NCI-H1105 treated with DMSO at 0.1 percent for 48 hours (cell line): ENCODE data around the gene EHD3.

Source experiments
- DNase-seq: peaks from one replicate; lab custom pipeline; 2025; lab: John Stamatoyannopoulos, UW

The EHD3 gene

DNA sequence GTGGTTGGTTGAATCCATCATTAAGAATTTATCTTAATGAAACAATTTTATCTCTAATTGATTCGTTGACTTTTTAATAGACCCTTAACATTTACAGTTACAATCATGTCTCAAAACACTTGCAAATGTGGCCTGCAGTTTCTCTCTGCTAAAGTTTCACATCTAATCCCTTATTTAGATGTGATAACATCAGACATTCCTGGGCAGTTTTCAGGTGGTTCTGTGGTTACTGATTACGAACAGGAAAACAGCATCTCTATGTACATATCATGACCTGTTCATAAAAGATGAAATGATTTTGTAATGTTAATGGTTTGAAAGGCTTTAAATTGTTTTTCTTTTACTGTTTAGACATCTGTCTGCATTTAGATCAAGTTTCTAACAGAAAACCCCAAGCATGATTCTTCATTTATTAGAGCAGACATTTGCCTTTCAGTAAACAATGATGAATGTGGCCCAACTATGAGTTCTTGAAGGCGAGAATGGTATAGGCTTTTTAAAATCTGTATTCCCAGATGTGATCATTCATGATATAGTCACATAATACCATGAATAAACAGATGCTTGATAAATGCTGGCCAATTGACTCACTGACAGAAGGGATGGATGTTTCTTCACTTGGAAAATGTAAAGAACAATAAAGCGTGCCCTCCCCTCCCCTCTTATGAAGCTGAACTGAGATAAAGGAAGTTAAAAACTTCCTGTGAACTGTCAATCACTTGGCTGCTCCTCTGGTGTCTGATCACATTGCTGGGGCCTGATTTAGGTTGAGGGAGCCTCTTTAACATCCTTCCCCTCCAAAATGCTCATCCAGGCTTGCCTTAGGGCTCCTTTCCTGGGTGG lies 20.1 kb upstream of the EHD3 start:
- DNase-seq = no peak

- no peak for DNase-seq
Measured at GRCh38 chr2:31214444-31214915, 19.5 kb upstream of the EHD3 start.

GRCh38 chr2:31216734-31217133 lies 17.2 kb upstream of the EHD3 start:
- no peak for DNase-seq

- no peak for DNase-seq
Measured at GRCh38 chr2:31217465-31218200, 16.3 kb upstream of the EHD3 start, which contains the start of gene CAPN14. Gene CAPN14, minus strand, starts transcription at chr2:31217515. Its CDS starts 12,068 bp downstream, at chr2:31205447.

GRCh38 chr2:31219131-31219969 lies 14.6 kb upstream of the EHD3 start:
- no peak for DNase-seq

DNA sequence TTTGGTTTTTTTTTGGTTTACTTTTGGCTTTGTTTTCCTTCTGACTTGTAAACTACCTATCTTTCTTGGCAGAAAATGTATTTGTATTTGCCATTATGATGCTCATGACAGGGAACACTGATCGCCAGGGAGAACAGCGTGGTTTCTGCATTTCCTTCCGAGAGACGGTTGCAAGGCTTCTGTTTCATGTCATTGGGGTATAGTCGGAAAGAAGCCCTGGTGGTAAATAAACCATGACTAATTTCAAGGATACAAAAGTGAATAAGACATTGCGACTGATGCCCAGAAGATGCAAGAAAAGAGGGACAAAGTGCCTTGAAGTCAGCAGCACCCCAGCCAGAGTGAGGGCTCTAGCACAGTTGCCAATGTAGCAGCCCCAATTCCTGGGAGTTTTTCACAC lies 12.4 kb upstream of the EHD3 start:
- DNase-seq = no peak

GRCh38 chr2:31222071-31222470 lies 11.9 kb upstream of the EHD3 start:
- no peak for DNase-seq

- no peak for DNase-seq
Measured at GRCh38 chr2:31223026-31223425, 10.9 kb upstream of the EHD3 start.

- no peak for DNase-seq
Measured at GRCh38 chr2:31223749-31224148, 10.2 kb upstream of the EHD3 start.

DNA sequence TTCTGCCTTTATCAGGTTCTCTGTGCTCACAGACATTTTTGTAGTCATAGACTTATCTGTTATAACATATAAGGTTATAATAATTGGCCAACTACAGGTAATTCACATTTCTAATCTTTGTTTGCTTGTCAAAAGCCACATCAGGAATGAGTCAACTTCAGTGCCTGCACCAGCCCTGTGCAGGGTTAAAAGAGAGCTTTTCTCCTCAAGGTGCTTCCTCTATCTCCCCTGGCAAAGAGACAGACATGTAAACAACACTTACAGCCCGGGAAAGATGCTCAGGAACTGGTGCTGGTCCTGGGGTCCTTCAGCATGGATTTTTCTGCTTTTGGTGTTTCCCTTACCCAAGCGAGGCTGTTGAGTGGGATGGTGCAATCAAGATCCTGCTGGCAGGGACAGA lies 7.7 kb upstream of the EHD3 start:
- DNase-seq = no peak

GRCh38 chr2:31227110-31227509 lies 6.8 kb upstream of the EHD3 start:
- no peak for DNase-seq

GRCh38 chr2:31227711-31228125 lies 6.2 kb upstream of the EHD3 start:
- peak; percentile 49 for DNase-seq

- DNase-seq = no peak
Measured at GRCh38 chr2:31228717-31229116, 5.2 kb upstream of the EHD3 start.

GRCh38 chr2:31230751-31231150 lies 3.2 kb upstream of the EHD3 start:
- DNase-seq = no peak

- no peak for DNase-seq
Measured at GRCh38 chr2:31231571-31232302, 2.2 kb upstream of the EHD3 start.

GRCh38 chr2:31232586-31232985 lies 1.4 kb upstream of the EHD3 start:
- DNase-seq = no peak

GRCh38 chr2:31233231-31233630 lies 721 bp upstream of the EHD3 start:
- DNase-seq = peak; percentile 14

GRCh38 chr2:31234683-31235503 lies 941 bp downstream of the EHD3 start:
- no peak for DNase-seq

DNA sequence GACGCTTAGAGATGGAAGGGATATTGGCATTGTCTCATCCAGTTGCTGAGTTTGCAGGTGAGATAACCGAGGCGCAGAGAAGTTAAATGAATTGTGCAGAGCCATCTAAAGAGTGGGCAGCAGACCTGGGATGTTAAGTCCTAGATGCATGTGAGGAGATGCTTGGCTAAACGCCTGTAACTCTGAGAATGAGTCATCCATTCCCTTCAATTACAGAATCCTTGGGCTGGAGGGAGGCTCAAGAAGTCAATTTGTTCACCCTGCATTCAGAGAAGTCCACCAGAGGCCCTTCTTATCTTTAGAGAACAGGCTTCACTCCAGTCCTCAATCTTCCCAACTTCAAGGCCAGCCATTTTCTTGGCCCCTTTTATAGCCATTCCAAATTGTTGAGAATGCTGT lies 1.6 kb downstream of the EHD3 start:
- no peak for DNase-seq

- no peak for DNase-seq
Measured at GRCh38 chr2:31236433-31237205, 2.7 kb downstream of the EHD3 start.
